ENCODE results near the gene STEAP4.
"Not testable (repeated sequence)": the region's sequence is repeated elsewhere in the genome, so short reads cannot be mapped to it uniquely, and the experiment has no call there.

The STEAP4 gene

DNA sequence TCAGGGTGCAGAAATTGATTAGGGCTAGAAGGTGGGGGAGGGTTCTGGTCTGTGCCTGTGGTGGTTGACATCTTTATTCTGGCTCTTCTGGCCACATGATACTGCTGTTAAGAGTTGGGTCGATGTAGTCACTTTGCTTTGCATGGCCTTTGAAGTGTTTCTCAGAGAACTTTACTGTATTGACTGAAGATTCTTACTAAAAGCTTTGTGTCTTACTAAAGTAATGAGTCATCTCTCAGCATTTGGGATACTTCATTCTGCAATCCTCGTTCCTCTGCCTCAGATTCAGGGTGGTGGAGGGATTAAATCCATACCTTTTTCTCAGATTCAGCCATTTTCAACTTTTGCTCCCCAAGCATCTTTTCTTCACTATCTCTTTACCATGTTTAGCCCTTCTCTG, 38.6 kb downstream of the STEAP4 start:
- no peak for DNase-seq (ENCODE audit: low spot score)

DNA sequence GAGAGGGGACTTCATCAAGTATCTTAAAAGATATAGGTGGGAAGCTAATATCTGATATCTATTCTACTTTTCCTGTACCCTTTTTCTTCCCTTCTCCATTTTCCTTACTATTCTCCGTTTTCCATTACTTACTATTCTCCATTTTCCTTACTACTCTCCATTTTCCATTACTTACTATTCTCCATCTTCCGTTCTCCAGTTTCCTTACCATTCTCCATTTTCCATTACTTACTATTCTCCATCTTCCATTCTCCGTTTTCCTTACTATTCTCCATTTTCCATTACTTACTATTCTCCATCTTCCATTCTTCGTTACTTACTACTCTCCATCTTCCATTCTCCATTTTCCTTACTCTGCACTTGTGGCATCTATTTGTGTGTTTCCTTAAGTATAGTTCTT, 39.3 kb downstream of the STEAP4 start:
- no peak for DNase-seq (ENCODE audit: low spot score)

DNA sequence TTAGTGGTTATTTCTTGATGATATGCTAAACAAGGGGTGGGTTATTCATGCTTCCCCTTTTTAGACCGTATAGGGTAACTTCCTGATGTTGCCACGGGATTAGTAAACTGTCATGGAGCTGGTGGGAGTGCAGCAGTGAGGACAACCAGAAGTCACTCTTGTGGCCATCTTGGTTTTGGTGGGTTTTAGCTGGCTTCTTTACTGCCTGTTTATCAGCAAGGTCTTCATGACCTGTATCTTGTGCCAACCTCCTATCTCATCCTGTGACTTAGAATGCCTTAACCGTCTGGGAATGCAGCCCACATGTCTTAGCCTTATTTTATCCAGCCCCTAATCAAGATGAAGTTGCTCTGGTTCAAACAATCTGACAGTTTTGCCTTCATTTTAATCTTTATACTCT, 41.7 kb downstream of the STEAP4 start:
- not testable (repeated sequence) for DNase-seq (ENCODE audit: low spot score)

DNA sequence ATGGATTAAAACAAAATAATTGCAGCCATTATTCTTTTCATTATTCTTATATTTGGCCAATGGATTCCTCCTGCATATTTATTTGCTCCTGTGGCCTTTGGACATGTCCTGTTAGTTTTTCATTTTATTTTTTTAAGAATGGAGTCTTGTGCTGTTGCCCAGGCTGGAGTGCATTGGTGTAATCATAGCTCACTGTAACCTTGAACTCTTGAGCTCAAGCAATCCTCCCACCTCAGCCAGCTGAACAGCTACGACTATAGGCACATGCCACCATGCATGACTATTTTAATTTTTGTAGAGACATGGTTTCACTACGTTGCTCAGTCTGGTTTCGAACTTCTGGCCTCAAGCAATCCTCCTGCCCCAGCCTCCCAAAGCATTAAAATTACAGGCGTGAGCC, 44.1 kb downstream of the STEAP4 start:
- no peak for DNase-seq (ENCODE audit: low spot score)

DNA sequence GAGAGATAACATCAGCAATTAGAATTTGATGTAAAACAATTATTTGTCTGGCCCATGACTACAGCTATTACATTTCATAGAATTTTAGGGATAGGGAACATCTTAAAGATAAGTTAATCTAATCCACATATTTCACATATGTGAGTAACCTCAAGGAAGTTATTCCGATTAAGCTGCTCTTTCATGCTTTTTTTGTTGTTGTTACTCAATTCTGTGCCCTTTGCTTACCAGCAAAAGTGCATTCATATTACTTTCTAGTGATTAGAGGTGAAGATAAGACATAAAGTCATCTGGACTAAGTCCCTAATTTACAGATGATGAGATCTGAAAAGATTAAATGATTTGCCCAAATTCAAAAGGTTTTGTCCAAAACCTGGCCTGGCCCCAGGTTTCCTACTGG, 46.0 kb downstream of the STEAP4 start:
- no peak for DNase-seq (ENCODE audit: low spot score)

DNA sequence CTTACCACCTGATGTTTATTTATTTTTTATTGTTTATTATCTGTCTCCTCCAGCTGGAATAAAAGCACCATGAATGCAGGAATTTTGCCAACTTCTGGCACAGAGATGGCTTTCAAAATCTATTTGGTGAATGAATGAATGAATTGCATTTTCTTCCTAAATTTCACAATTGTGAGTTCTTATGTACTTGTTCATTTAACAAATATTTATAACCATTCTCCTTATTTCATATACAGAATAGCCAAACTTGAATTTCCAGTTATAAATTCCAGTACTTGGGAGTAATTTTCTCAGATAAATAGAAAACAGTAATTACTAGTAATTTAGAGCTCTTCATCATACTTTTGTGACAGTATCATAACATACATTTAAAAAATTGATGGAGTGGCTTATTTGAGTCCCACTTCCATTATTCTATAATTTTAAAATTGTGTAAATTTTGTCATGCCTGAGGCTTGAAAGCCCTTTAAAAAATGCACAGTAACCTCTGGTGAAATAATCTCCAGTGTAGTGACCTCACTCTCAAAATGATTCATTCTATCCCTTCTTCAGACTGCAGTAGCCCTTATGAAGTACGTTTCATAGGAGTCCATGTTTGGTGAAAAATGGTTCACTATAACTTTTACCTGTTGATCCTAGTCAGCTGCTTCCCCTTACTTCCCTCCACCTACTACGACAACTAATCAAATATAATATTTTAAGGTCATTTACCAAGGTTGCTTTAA, 46.9 kb downstream of the STEAP4 start:
- DNase-seq (ENCODE audit: low spot score): no peak

DNA sequence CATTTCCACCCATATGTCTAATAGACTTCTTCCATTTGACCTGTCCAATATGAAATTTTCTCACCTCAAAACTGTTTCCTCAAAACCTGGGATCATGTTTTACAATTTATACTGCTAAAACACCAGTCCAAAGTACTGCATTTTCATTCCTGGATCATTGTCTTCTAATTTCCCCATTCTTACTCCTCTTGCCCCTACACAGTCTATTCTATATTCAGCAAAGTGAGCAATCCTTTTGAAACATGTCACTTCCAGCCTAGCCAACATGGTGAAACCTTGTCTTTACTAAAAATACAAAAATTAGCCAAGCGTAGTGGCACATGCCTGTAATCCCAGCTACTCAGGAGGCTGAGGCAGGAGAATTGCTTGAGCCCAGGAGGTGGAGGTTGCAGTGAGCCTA, 48.4 kb downstream of the STEAP4 start:
- DNase-seq (ENCODE audit: low spot score): not testable (repeated sequence)

DNA sequence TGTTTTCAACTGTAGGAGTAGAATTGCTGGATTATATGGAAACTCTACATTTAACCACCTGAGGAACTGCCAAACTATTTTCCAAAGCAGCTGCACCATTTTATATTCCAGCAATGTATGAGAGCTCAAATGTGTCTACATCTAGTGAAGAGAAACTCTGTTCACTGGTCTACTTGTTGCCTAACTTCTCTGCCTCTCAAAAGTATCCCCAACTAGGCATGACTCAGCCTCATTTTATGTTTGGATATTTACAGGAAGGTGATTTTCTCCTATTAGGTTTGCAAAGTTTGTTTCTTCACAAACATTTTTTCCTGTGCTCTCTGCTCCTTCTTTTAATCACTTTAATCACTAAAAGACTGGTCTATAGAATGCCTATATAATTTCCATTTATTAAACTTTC, 49.8 kb downstream of the STEAP4 start:
- no peak for DNase-seq (ENCODE audit: low spot score)

DNA sequence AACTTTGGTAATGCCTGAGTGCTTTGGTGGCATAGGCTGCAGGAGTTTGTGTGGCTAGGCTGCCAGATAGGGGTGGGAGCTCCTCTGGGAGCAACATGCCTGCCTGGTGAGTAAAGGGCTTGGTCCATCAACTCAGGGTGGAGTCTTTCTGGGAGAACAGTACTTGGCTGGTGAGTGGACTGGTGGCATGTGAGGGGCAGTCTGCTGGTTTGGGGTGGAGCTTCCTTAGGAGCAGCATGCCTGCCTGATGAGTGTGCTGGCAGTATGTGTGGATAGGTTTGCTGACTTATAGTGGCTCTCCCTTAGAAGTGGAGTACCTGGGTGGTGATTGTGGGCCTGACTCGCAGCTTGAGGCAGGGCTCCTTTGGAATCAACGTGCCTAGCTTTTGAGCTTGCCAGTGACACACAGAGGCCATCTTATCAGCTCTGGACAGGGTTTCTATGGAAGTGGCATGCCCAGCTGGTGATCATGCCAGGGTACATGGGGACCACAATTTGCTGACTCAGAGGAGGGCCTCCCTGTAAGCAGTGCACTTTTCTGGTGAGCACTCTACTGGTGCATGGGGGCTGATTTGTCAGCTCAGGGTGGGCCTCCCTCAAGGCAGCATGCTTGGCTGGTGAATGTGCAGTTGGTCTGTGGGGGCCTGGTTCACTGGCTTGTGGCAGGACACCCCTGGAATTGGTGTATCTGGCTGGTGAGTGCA, 51.8 kb downstream of the STEAP4 start:
- no peak for DNase-seq (ENCODE audit: low spot score)

DNA sequence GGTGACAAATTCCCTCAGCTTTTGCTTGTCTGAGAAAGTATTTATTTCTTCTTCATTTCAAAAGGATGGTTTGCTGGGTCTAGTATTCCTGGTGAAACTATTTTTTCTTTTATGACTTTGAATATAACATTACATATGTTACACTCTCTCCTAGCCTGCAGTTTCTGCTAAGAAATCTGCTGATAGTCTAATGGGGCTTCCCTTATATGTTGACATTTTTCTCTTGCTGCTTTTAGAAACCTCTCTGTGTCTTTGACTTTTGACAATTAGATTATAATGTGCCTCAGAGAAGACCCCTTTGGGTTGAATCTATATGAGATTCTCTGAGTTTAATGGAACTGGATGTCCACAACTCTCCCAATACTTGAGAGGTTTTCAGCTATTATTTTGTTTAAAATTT, 53.1 kb downstream of the STEAP4 start:
- no peak for DNase-seq (ENCODE audit: low spot score)

DNA sequence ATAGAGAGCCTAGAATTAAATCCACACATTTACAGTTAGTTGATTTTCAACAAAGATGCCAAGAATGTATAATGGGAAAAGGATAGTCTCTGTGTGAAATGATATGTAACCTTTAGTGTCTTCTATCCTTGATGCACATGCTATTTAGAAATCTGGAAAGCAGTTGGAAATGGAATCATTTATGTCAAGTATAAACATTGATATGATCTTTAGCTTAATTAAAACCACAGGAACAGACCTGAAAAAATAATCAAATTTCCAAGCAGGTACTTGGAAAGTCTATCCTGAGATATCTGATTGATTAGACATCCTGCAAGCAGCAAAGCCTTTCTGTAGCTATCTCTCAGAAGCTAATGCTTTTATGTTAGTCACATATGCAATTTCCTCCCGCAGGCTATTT, 62.4 kb downstream of the STEAP4 start:
- DNase-seq (ENCODE audit: low spot score): no peak

DNA sequence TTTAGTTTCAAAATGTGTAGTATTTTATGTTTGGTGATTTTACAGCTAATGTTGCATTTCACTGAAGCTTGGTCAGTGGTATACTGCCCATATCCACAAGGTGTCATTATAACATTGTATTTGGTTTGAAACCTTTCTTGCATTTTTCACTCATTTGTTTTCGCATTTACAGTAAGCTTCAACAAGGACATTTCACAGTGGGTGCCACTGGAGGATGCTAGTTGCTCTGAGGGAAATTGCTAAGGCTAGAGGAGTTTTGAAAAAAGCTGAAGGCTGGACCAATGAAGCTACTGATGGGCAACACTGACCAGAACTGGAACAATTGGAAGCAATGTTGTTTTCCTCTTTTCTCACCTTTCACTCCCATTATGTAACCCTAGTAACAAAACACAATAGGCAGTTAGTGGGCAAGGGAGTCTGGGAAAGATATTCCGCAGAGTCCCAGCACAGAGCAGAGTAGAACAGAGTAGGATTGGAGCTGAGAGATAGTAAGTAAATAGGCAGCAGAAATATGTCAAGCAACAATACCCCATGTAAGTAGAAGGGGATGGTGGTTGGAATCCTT, 63.3 kb downstream of the STEAP4 start:
- DNase-seq (ENCODE audit: low spot score): peak; percentile 7

DNA sequence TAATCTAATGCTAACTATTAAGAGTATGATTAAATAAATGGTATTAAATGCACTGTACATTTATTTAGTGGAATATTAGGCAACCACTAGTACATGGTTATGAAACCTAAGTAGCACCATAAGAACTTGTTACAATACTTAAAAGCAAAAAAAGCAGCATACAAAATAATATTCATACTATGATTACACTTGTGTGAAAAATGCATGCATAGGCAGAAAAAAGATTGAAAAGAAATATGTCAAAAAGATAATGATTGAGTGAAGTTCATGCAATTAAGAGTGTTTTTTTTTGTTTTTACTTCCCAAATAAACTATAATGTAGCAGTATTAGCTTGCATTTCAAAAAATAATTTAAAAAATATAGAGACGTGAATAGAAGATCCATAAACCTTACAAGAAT, 66.8 kb downstream of the STEAP4 start:
- DNase-seq (ENCODE audit: low spot score): no peak

DNA sequence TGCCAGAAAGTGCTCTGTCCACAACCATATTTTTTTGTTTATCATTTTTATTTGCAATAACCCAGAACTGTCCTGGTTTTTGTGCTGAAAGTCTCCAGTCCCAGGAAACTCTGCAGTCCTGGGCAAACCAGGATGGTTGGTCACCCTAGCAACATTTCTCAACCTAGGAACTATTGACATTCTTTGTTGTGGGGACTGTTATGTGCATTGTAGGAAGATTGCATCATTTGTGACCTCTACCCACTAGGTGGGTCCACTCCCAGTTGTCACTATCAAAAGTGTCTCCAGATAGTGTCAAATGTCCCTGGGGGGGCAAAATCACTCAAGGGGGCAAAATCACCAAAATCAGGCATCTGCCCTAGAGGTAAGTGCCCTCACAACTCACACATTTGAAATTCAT, 72.9 kb downstream of the STEAP4 start:
- no peak for DNase-seq (ENCODE audit: low spot score)

DNA sequence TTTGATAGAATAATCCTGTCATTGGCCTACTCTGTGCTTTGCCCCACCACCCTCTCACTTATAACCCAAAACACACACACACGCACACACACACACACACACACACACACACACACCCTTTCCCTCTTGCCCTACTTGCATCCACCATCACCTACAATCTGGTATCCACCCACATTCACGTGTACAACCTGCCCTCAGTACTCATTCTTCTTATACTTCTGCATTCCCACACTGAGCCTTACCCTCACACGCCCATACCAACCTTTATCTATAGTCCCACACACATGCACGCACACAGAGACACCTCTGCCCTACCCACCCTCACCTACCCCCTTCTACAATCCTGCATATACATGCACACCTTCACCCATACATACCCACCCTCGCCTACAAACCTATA, 76.0 kb downstream of the STEAP4 start:
- DNase-seq (ENCODE audit: low spot score): no peak

DNA sequence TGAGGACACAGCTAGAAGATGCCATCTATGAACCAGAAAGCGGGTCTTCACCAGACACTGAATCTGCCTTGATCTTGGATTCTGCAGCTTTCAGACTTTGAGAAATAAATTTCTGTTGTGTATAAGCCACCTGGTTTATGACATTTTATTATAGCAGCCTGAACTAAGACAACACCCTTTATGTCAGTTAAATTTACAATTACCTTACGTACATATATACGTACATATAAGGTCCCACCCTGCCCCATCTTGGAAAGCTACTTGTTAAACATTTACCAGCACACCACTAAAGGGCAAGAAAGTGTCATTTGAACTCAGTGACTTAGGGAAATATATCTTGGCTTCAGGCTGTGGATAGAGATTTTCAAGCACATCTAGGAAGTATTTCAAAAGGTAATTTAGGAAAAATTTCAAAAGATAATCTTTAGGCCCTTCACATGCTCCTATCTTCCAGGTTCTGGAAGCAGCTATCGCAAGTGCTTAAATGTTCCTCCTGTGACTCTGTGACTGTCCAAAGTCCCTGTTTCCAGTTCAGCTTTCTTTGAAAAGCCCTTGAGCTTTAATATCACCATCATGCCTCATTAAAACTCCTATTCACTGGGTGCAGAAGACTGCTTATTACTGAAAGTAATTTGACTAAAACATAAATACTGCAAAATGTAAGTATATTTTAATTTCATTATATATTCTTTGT, 77.2 kb downstream of the STEAP4 start:
- DNase-seq (ENCODE audit: low spot score): no peak

DNA sequence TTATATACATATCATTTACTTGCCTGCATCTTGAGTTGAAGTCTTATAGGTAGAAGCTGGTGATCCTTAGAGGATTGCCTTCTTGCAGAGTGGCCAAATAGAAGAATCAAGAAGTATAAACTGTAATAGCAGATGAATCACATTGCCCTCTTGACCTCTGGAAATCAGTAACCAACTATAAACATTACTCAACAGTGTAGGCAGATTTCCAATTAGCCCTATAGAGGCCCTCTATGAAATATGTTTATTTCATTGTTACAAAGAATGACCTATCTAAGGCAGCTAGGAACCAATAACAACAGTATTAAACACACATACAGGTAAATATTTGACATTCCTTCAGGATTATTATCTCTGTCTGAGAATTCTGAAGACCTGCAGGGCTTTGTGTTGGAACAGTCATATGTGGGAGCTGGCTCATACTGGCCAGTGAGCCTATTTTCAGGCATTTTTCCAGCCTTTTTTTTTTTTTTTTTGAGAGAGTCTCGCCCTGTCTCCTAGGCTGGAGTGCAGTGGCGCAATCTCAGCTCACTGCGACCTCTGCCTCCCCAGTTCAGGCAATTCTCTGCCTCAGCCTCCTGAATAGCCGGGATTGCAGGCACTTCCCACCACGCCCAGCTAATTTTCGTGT, 79.7 kb downstream of the STEAP4 start:
- no peak for DNase-seq (ENCODE audit: low spot score)

DNA sequence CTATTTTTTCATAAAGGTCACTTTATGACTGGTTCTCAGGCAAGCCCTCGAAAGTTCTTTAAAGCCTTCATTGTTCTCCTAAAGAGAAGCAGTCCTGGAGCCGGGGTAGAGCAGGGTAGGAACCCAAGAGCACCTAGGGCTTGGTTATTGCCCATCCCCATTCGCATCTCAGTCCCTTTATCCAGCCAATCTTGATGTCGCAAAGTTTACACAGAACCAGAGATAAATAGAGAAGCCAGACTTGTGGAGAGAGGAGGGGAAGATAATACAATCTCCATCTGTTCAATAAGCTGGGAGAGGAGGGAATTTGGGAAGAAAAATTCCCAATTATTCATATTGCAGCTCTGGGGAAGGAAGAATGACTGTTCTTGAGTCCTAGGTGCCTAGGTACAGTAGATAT, 80.5 kb downstream of the STEAP4 start:
- DNase-seq (ENCODE audit: low spot score): no peak

DNA sequence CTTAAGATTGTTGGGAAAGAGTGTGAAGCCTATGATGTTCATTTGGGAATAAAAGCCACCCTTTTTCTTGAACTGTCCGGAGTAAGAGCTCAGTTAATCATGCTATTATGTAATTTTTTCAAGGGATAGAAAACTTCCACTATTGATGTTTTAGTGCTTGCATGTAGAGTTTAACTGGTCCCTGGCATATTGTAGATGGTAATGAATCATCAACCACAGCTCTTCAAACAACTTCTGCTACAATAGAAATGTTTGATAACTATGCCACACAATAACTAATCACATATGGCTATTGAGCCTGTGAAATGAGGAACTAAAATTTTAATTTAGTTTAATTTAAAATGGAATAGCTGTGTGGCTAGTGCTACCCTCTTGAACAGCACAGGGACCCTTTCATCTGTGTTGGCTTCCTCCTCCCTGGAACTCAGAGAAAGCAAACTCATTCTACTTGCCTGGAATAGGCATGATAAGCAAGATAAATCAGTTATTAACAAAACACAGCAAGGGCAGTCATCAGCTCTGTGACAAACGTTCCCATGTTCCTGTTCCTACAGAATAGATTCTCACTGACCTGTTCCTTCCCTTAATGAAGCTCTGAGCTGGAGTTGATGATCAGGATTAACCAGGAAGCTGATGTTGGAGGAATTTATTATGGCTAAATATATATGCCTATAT, 82.0 kb downstream of the STEAP4 start:
- no peak for DNase-seq (ENCODE audit: low spot score)

DNA sequence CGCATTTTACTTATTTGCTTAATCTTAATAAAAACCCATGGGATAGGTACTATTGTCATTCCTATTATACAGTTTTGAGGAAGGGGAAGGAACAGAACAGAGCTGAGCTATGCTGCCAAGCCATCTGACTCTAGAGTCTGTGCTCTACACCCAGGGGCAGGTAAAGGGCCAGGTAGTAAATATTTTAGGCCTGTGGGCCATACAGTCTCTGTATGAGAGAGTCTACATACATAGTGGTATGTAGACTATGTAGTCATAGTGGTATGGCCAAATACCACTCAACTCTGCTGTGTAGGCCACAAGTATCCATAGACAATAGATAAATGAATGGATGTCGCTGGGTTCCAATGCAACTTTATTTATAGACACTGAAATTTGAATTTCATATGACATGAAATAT, 83.4 kb downstream of the STEAP4 start:
- no peak for DNase-seq (ENCODE audit: low spot score)
